GM19023 (cell line): ENCODE measurements around the gene DYNLL2.
"Not testable (repeated sequence)": the region's sequence is repeated elsewhere in the genome, so short reads cannot be mapped to it uniquely, and the experiment has no call there.

Experiments used
- ATAC-seq: cut with Tn5 transposase; IDR thresholded peaks from one replicate; pipeline ENCODE4 v1.9.1; 2021; ENCODE audit warnings: mild to moderate bottlenecking, moderate library complexity; ENCODE audit not compliant: unreplicated experiment

The DYNLL2 gene

DNA sequence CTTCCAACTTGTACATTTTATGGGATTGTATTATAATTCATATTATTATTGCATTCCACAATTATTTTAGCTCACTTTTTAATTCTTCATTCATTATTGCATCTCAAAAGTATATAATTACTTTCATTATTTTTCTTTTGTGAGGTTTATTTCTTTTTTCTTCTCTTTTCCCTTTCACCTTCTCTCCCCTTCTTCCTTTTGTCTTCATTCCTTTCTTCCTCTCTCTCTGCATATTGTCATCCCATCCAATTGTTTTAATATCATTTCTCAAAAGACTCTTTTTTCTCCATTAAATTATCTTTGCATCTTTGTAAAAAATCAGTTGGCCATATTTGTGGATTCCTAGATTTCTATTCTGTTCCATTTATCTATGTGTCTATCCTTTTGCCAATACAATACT, 17.3 kb downstream of the DYNLL2 start:
- no peak for ATAC-seq

DNA sequence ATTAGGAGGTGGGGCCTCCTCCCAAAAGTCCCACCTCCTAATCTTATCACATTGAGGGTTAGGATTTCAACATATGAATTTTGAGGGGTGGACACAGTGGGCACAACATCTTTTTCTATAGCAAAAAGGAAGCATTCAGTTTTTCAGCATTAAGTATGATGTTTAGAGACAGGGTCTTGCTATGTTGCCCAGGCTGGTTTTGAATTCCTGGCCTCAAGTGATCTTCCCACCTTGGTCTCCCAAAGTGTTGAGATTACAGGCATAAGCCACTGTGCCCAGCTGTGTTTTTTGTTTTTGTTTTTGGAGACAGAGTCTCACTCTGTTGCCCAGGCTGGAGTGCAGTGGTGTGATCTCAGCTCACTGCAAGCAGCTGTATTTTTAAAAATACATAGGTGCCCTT, 18.7 kb downstream of the DYNLL2 start:
- not testable (repeated sequence) for ATAC-seq

DNA sequence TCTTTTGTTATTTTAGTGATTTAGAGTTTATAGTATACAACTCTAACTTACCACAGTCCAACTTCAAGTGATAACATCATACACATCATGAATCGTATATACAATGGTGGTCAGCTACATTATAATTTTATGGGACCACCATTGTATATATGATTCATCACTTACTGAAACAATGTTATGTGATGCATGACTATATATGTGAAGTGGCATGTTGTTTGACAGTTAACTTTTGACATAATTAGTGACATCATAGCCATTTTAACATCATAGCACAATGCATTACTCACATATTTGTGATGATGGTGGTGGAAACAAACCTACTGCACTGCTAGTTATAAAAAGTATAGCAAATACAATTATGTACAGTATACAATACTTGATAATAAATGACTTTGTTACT, 21.9 kb downstream of the DYNLL2 start:
- no peak for ATAC-seq

DNA sequence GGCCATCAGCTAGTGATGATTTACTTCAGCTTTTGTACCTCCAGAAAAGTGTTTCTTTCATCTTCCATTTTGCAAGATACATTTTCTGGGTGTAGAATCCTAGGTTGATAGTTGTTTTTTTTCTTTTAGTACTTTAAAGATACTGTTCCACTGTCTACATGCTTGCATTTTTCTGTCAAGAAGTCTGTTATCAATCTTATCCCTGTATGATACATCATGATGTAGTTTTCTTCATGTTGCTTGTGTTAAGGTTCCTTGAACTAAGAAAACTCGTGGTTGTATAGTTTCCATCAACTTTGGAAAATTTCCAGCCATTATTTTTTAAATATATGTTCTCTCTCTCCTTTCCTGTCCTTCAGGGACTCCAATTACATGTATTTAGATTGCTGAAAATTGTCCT, 24.1 kb downstream of the DYNLL2 start:
- ATAC-seq, result no peak

DNA sequence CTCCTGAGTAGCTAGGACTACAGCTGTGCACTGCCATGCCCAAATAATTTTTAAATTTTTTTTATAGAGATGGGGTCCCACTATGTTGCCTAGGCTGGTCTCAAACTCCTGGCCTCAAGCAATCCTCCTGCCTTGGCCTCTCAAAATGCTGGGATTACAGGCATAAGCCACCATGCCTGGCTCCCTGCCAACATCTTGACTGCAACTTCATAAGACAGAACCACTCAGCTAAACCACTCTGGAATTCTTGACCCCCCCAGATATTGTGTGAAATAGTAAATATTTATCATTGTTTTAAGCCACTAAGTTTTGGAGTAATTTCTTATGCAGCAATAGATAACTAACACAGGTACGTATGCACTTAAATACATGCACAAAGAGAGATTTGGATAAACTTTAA, 26.0 kb downstream of the DYNLL2 start:
- ATAC-seq, result no peak

DNA sequence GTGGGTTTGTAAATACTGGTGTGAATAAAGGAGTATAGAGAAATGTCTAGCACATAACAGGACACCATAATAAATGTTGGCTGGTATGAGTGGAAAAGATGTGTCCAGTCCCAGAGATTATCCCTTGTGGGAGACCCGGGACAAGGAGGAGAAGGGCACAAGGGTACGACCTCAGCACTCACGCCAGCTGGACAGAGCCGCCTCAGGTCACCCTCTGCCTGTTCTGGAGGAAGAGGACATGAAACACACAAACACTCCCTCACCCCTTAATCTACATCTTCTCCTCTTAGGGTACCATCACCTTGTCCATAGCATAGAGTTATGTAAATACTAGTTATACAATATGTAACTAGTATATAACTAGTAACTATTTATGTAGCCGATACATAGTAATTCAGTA, 26.8 kb downstream of the DYNLL2 start:
- ATAC-seq, result no peak

DNA sequence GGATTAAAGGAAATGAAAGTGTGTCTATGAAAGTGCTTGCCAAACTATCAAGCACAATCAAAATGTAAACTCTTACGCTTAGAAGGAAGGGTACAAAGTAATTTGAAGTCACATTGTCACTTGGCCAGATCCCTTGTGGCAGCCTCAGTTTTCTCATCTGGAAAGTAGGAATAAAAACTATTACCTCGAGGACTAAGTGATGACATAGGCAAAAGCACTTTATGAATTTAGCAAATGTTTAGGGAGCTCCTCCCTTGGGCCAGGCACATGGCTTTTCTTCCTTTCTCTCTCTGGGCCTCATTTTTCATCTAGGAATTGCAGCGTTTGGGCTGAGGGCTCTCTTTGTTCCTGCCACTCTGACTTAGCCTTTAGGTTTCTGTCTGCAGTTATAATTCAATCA, 28.5 kb downstream of the DYNLL2 start:
- no peak for ATAC-seq

DNA sequence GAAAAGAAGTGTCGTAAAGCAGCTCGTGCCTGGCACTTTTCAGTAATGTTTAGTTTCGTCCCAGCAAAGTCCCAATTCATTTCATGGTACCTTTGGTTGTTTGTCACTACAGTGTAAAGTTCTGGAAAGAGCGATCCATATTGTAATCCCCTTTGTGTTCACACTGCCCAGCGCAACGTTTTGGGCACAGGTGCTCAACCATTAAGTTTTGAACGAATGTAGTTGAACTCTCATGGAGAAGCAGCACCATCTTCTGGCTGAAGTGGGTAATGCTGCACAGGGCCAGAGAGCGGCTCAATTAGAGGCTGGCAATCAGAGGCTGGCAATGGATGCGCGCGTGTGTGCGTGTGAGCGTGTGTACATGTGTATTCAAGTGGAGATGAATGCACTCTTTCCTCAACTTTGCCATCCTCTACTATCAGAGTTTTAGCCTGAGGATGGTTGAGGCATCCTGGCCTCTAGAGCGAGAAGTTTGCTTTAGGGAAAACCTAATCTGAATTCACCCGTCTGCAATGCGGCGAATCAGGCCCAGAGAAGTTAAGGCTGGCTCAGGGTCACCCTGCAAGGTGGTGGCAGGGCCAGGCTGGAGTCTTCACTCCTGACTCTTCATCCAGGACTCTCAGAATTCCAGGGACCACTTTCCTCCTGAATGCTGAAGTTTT, 29.9 kb downstream of the DYNLL2 start:
- ATAC-seq, result no peak

DNA sequence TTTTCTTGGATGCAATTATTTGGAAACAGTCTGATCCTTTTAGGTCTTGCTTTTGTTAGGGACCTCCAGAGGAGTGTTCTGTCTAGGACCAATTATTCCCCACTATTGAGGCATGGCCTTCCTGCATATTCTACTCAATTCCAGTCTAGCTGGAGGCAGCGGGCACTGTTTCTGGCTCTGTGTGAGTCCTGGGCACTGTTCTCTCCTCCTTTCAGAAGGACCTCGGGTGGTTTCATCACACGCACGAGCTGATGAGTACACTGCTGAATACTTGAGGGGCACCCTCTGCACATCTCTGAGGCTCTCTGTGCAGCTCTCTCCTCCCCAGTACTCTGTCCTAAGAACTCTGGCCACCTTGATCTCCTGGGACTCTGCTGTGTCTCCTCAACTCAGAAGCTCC, 30.7 kb downstream of the DYNLL2 start:
- ATAC-seq, result no peak

DNA sequence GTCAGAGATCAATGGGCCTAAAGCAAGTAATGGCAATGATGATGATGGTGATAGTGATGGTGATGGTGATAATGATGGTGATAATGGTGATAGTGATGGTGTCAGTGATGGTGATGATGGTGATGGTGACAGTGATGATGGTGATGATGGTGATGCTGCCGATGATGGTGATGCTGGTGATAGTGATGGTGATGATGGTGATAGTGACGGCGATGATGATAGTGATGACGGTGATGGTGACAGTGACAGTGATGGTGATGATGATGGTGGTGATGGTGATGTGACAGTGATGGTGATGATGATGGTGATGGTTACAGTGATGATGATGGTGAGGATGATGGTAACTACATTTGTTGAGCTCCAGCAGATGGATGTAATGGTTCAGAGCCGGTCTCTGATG, 34.2 kb downstream of the DYNLL2 start:
- no peak for ATAC-seq

DNA sequence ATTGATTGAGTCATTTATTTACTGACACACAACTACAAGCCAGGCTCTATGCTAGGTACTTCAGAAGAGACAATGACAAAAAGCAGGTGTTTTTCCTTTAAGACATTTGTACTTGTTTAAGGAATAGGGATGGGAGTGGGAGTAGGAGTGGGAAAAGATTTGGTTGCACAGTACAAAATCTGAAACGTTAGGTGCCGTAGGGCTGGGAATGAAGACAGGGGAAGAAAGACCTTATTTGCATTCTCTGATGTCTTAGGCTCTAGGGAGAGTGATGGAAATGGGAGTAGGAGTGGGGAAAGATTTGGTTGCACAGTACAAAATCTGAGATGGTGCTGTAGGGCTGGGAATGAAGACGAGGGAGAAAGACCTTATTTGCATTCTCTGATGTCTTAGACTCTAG, 36.3 kb downstream of the DYNLL2 start:
- ATAC-seq, result no peak

DNA sequence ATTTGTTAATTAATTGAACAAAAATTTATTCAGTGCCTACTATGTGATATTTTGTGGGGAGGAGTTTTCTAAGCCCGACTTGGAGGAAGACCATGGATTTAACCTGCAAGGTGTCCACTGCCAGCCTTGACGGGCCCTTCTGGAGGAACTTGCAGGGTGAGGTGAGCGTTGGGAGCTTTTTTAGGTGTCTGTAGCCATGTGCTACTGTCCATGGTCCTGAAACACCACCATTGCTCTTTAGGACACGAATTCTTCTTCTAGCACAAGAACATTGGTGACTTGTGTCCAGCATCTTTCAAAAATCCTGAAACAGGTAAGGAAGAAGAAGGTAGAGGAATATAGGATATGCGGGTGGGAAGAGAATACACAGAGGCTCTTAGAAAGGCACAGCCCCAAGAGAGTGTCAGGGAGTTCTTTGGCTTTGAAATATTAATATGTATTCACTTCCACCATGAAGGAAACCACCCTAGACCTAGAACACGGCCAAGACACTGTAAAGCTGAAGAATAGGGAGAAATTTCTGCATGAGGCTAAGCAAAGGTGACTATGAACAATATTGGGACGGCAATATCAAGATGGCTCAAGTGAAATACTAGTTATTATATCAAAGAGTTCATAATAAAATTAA, 37.1 kb downstream of the DYNLL2 start:
- no peak for ATAC-seq

DNA sequence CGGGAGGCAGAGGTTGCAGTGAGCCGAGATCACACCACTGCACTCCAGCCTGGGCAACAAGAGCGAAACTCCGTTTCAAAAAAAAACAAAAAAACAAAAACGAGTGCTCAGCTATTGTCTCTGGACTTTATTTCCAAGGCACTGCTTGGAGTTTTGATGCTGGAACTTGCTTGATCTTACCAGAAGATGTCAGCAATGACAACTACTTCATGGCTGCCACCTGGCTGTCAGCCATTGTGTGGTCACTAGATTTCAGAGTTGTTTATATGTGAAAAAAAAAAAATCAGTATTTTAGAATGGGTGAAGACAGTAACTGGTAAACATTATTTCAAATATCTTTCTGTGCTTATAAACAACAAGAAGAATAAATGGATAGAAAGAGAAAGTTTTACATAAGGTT, 38.7 kb downstream of the DYNLL2 start:
- ATAC-seq, result no peak

DNA sequence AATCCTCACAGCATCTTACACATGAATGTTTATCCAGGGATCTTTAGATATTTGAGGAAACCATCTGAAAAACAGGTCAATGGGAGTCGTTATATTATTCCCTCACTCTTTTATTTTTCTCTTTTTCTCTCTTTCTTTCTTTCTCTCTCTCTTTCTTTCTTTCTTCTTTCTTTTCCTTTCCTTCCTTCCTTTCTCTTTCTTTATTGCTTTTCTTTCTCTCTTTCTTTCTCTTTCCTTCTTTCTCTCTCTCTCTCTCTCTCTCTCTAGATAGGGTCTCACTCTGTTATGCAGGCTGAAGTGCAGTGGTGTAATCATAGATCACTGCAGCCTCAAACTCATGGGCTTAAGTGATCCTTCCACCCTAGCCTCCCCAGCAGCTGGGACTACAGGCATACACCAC, 44.6 kb downstream of the DYNLL2 start:
- ATAC-seq, result no peak

DNA sequence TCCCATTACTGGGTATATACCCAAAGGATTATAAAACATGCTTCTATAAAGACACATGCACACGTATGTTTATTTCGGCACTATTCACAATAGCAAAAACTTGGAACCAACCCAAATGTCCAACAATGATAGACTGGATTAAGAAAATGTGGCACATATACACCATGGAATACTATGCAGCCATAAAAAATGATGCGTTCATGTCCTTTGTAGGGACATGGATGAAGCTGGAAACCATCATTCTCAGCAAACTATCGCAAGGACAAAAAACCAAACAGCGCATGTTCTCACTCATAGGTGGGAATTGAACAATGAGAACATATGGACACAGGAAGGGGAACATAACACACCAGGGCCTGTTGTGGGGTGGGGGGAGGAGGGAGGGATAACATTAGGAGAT, 49.5 kb downstream of the DYNLL2 start:
- not testable (repeated sequence) for ATAC-seq

DNA sequence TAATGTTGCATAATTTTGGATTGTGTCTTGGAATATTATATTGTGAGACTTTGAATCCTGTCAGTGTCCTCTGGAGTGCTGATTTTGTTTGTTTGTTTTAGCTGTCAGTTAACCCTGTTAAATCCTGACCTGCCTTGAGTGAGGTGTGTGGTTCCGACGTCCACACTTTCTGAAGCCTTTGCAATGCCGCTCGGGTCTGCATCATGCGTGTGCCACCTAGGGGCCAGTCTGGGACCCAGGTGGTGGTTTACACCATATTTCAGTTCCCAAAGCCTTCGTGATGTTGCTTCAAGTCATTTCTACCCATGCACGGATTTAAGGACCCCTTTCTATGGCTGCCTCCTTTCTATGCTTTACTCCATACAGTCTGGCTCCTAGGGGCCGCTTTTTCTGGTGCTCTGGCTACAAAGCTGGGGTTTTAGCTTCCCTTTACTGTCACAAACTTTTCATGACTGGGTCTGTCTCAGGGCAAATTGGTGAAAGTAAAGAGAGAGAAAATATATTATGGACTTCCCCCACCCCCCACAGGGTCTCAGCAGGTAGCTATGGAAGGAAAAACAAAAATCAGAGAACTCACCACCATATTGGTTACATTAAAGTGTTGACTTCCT, 53.6 kb downstream of the DYNLL2 start:
- no peak for ATAC-seq

DNA sequence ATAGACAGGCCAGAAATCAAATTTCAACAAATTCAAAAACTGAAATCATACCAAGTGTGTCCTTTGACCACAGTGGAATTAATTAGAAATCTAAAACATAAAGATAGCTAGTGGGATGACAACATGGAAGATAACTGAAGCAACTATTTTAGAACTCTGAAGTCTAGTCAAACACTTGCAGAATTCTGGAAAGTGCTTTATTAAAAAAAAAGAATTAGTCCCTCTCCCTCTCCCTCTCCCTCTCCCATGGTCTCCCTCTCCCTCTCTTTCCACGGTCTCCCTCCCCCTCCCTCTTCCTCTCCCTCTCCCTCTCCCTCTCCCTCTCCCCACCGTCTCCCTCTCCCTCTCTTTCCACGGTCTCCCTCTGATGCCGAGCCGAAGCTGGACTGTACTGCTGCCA, 58.3 kb downstream of the DYNLL2 start:
- no peak for ATAC-seq

DNA sequence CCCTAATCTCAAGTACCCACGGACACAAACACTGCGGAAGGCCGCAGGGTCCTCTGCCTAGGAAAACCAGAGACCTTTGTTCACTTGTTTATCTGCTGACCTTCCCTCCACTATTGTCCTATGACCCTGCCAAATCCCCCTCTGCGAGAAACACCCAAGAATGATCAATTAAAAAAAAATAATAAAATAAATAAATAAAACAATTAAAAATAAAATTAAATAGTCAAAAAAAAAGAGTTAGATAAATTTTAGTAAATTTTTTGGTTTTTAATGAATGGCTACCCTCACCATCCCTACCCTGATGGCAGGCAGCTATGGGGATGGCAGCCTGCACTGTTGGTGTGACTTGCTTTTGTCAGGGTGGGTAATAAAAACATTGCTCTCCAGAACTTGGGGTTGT, 60.1 kb downstream of the DYNLL2 start:
- not testable (repeated sequence) for ATAC-seq

DNA sequence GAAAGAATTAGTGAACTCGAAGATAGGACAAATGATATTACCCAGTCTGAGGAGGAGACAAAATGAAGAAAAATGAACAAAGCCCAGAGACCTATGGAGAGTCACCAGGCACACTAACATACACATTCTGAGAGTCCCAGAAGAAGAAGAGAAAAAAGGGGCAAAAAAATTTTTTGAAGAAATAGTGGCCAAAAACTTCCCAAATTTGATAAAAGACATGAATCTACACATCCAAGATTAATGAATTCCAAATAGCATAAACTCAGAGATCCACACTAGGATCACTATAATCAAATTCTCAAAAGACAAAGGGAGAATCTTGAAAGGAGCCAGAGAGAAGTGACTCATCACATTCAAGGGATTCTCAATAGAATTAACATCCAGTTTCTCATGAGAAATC, 61.6 kb downstream of the DYNLL2 start:
- ATAC-seq, result no peak
